AG09319 (cell line): ENCODE measurements around the gene TRIM22.
"Not testable (repeated sequence)": the region's sequence is repeated elsewhere in the genome, so short reads cannot be mapped to it uniquely, and the experiment has no call there.

Experiments
- DNase-seq: peaks from one replicate; pipeline ENCODE4 v3.0.0-alpha.2; 2010; ENCODE audit warnings: low read depth; ENCODE audit errors: extremely low read depth
- TF ChIP-seq, protein P1 (sequence below): IDR thresholded peaks from 2 replicates; pipeline ENCODE4 v1.5.1; 2011; ENCODE audit warnings: low read depth, mild to moderate bottlenecking, inconsistent platforms, low read length, moderate library complexity

TRIM22 gene

GRCh38 chr11:5684036-5684645, 5.4 kb upstream of the TRIM22 start:
- TF ChIP-seq, protein P1, sequence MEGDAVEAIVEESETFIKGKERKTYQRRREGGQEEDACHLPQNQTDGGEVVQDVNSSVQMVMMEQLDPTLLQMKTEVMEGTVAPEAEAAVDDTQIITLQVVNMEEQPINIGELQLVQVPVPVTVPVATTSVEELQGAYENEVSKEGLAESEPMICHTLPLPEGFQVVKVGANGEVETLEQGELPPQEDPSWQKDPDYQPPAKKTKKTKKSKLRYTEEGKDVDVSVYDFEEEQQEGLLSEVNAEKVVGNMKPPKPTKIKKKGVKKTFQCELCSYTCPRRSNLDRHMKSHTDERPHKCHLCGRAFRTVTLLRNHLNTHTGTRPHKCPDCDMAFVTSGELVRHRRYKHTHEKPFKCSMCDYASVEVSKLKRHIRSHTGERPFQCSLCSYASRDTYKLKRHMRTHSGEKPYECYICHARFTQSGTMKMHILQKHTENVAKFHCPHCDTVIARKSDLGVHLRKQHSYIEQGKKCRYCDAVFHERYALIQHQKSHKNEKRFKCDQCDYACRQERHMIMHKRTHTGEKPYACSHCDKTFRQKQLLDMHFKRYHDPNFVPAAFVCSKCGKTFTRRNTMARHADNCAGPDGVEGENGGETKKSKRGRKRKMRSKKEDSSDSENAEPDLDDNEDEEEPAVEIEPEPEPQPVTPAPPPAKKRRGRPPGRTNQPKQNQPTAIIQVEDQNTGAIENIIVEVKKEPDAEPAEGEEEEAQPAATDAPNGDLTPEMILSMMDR, result no peak
- no peak for DNase-seq

DNA sequence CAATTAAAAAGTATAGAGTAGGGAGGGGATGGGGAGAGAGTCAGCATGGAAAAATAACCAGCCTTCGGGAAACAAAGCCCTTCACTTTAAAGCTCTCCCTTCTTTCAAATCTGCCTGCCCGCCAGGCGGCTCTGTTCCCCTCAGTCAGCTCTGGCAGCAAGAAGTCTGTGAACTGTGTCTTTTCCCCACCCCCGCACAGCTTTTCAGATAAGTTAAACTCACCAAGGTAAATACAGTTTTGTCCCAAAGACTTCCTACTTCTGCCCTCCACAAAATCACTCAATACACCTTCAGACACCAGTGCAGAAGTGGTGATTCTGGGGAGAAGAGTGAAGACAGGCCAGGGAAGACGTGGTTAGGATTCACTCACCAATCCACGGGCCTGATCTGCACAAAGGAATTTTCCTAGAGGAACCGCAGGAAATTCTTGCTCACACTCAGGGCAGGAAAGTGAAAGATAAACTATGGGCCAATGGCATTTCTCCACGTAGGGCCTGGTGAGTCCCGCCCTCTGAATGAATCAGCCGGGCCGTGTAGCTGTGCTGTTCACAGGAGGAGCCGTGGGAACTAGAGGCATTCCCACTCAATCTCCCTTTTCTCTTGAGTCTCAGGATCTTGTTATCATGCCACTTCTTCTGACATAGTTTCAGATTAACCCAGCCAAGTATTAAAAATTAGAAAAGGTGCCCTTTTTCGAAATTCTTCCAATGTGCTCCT, 4.8 kb upstream of the TRIM22 start, which contains the start of gene TRIM5:
TRIM5 (minus strand) TSS at position 429 of the 717 bp plus-strand sequence. CDS start 4,897 bp downstream, outside the sequence.
- TF ChIP-seq, protein P1, result peak; percentile 75
- DNase-seq, result peak; percentile 90

DNA sequence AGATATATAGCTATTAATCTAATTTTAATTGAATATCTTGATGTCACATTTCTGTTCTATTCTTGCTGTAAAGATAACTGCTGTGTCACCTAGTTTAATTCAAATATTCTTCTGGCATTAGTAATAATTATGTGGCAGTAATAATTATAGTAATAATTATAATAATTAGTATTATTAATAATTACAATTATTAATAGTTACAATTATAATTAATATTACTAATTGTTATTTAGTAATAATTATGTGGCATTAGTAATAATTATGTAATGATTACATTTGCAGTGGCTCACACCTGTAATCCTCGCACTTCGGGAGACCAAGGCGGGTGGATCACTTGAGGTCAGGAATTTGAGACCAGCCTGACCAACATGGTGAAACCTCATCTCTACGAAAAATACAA, 3.2 kb upstream of the TRIM22 start:
- no peak for DNase-seq
- TF ChIP-seq, protein P1, result no peak

DNA sequence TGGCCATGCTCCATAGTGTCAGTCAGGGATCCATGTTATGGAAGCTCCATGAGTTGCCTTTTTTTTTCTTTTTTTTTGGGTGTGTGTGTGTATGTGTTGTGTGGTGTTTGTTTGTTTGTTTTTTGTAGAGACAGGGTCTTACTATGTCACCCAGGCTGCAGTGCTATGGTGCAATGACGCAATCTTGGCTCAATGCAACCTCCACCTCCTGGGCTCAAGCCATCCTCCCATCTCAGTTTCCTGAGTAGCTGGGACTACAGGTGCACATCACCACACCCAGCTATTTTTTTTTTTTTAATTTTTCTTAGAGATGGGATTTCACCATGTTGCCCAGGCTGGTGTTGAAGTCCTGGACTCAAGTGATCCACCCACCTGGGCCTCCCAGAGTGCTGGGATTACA, 1.1 kb upstream of the TRIM22 start:
- DNase-seq, result no peak
- TF ChIP-seq, protein P1, result no peak

- peak; percentile 34 for DNase-seq
- TF ChIP-seq, protein P1, result no peak
Observed at GRCh38 chr11:5690216-5690615, 626 bp downstream of the TRIM22 start.

- TF ChIP-seq, protein P1, result no peak
- peak; percentile 16 for DNase-seq
Observed at GRCh38 chr11:5690736-5691135, 1.1 kb downstream of the TRIM22 start.

DNA sequence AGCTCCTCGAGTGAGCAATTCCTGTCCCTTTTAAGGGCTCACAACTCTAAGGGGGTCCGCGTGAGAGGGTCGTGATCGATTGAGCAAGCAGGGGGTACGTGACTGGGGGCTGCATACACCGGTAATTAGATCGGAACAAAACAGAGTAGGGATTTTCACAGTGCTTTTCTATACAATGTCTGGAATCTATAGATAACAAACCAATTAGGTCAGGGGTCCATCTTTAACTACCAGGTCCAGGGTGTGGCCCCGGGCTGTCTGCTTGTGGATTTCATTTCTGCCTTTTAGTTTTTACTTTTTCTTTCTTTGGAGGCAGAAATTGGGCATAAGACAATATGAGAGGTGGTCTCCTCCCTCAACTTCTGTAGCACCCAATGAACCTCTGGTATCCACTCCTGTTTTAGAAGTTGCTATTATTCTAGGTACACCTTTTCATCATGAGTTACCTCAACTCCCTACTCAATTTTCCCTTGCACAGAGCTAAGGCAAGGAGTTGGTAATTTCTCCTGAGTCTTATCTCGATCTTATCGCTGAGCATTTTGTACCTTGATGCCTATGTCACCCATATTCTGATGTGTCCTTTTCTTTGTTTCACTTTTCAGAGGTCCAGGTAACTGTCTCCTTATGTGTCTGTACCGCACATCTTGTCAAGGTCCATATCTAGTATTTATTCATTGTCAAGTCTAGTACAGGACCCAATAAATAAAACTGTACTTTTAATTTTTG, 1.8 kb downstream of the TRIM22 start:
- DNase-seq, result not testable (repeated sequence)
